ENCODE results near the gene NAA10. TPM values are rescaled to one million over a fixed set of nuclear protein-coding genes. Genes with fewer than 3 reads are reported as not detected.

Gene NAA10
- total and polyA plus RNA-seq, 7 donors = 105 to 203 (median 166) TPM

DNA sequence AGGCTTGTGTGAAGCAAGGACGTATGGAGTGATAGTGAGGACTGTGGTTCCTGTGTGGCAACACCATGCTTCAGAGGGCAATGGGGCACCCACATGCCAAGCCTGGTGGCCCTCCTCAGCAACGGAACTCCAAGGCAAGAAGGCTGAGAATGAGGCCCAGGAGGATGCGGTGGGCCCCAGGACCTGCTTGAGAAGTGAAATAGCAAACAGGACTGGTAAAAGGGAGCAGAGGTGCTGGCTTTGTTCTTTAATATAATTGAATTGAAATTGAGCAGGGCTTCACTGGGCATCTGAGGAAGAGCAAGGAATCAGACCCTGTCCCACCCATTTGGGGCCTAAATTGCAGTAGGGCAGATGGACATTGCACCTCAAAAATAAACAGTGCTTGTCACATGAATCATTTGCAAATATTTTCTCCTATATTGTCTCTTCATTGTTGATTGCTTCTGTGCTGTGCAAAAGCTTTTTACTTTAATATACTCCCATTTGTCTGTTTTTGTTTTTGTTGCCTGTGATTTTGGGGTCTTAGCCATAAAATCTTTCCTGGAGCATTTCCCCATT is 40.0 kb upstream of the NAA10 start:
- Histone ChIP-seq H3K9me3 (no peaks in the 10 kb centered on the region), H3K36me3 (ENCODE audit: insufficient read depth in 1 of 2, low read depth in 1 of 2) (no peaks in the 10 kb centered on the region), H3K27me3 (ENCODE audit: insufficient read depth in 3 of 3, low read length in 2 of 3) (no peaks in the 10 kb centered on the region), H3K4me1 (peaks cover 10% of the 10 kb centered on the region), H3K4me3 (no peak overlapping the region), H3K27ac (peak overlapping the region; percentile 97)
- intact Hi-C loops (cut with DNase I) = loop anchor here in 1 of 2 donors (5.0 kb wide), 1 partner anchor 37 kb away; no protein-coding TSS in a partner anchor
- 71 to 83% (median 76%) methylated on average over 3 of the region's 3 CpGs for WGBS, 3 donors
- ATAC-seq (no peak), DNase-seq (peak in 1 of 2 donors; percentile 39)
- TF ChIP-seq CTCF (IDR thresholded peaks at IDR 0.05) = no peak

- ATAC-seq (no peak), DNase-seq (peak in 1 of 2 donors; percentile 42)
- Histone ChIP-seq H3K9me3 (no peaks in the 10 kb centered on the region), H3K4me3 (peak overlapping the region; percentile 80), H3K36me3 (ENCODE audit: insufficient read depth in 1 of 2, low read depth in 1 of 2) (no peaks in the 10 kb centered on the region), H3K27ac (peak overlapping the region; percentile 97), H3K27me3 (ENCODE audit: insufficient read depth in 3 of 3, low read length in 2 of 3) (no peaks in the 10 kb centered on the region), H3K4me1 (peaks cover 16% of the 10 kb centered on the region)
- 49 to 70% (median 56%) methylated on average over 13 to 14 of the region's 14 CpGs for WGBS, 3 donors
- TF ChIP-seq CTCF (IDR thresholded peaks at IDR 0.05) = no peak
- intact Hi-C loops (cut with DNase I) = loop anchor here in 1 of 2 donors (5.0 kb wide), 1 partner anchor 38 kb away; no protein-coding TSS in a partner anchor
Observed at GRCh38 chrX:153974003-153974725, 39.3 kb upstream of the NAA10 start.

- no peaks in the 10 kb centered on the region for H3K9me3 ChIP-seq
- peaks cover 24% of the 10 kb centered on the region for H3K4me1 ChIP-seq
- H3K36me3 ChIP-seq (ENCODE audit: insufficient read depth in 1 of 2, low read depth in 1 of 2) = no peaks in the 10 kb centered on the region
- H3K4me3 ChIP-seq = peak overlapping the region; percentile 80
- no peaks in the 10 kb centered on the region for H3K27me3 ChIP-seq (ENCODE audit: insufficient read depth in 3 of 3, low read length in 2 of 3)
- intact Hi-C loops (cut with DNase I) = loop anchor here in 1 of 2 donors (5.0 kb wide), 1 partner anchor 39 kb away; no protein-coding TSS in a partner anchor
- DNase-seq (peak in 1 of 2 donors; percentile 48), ATAC-seq (no peak)
- no peak for TF ChIP-seq CTCF (IDR thresholded peaks at IDR 0.05)
- WGBS, 3 donors = 22 to 51% (median 26%) methylated on average over 19 to 20 of the region's 20 CpGs
- H3K27ac ChIP-seq = peak overlapping the region; percentile 97
Observed at GRCh38 chrX:153973127-153974002, 38.5 kb upstream of the NAA10 start.

- 0 to 7% (median 0%) methylated on average over 16 to 96 of the region's 103 CpGs for WGBS, 3 donors
- Histone ChIP-seq H3K9me3 (no peaks in the 10 kb centered on the region), H3K4me3 (peak within 1 kb of the TSS; percentile 80), H3K36me3 (ENCODE audit: insufficient read depth in 1 of 2, low read depth in 1 of 2) (no peaks in the 10 kb centered on the region), H3K27me3 (ENCODE audit: insufficient read depth in 3 of 3, low read length in 2 of 3) (no peaks in the 10 kb centered on the region), H3K4me1 (peaks cover 32% of the 10 kb centered on the region), H3K27ac (peak within 1 kb of the TSS; percentile 97)
- peak; percentile 90 to 95 for DNase-seq
- no peak for TF ChIP-seq CTCF (IDR thresholded peaks at IDR 0.05)
- peak; percentile 60 to 66 (median 62) for ATAC-seq
- intact Hi-C loops (cut with DNase I) = loop anchor here in 1 of 2 donors (5.0 kb wide), 1 partner anchor 40 kb away; no protein-coding TSS in a partner anchor
Observed at GRCh38 chrX:153972368-153973126, 37.7 kb upstream of the NAA10 start, which contains the start of gene TMEM187. Gene TMEM187 (plus strand): TSS chrX:153972754. CDS start chrX:153982063, 9,309 bp downstream.

All from psoas muscle (tissue), 8 donors.